Activated CD8-positive, alpha-beta T cell treated with anti-CD3 and anti-CD28 coated beads for 36 hours (primary cell): ENCODE results near the gene ABR. TPM values are rescaled to one million over a fixed set of nuclear protein-coding genes. Genes with fewer than 3 reads are reported as not detected.

ENCODE experiments used
- ATAC-seq: fragments of 200-7000 bp; cut with Tn5 transposase; one replicate; pipeline ENCODE4 v1.10.0; 2021; ENCODE audit warnings: mild to moderate bottlenecking, moderate library complexity
- CTCF ChIA-PET: fragments of 350-600 bp; sonication (Branson Sonifier 250); formaldehyde crosslinking; loops from one replicate; lab custom pipeline; 2021; ENCODE audit warnings: antibody characterized with exemption; lab: Charles Lee
- POLR2A ChIA-PET: fragments of 350-600 bp; sonication (Branson Sonifier 250); formaldehyde crosslinking; loops from one replicate; lab custom pipeline; 2021; ENCODE audit warnings: antibody characterized with exemption; lab: Charles Lee
- DNase-seq: peaks from one replicate; pipeline ENCODE4 v3.0.0-alpha.2; 2020
- H3K27ac Mint-ChIP-seq: one replicate; pipeline ENCODE4 v1.8.0; 2021; ENCODE audit warnings: mild to moderate bottlenecking, mixed read lengths
- H3K27me3 Mint-ChIP-seq: one replicate; pipeline ENCODE4 v1.8.0; 2021; ENCODE audit warnings: mixed read lengths
- H3K36me3 Mint-ChIP-seq: one replicate; pipeline ENCODE4 v1.8.0; 2021; ENCODE audit warnings: low read depth, mixed read lengths
- H3K4me1 Mint-ChIP-seq: one replicate; pipeline ENCODE4 v1.8.0; 2021; ENCODE audit warnings: low read depth, mixed read lengths
- H3K4me3 Mint-ChIP-seq: one replicate; pipeline ENCODE4 v1.8.0; 2021; ENCODE audit warnings: mild to moderate bottlenecking, moderate library complexity, mixed read lengths
- H3K9me3 Mint-ChIP-seq: one replicate; pipeline ENCODE4 v1.8.0; 2021; ENCODE audit warnings: mixed read lengths
- CTCF ChIP-seq: fragments of 200-600 bp; IDR thresholded peaks from one replicate; pipeline ENCODE4 v1.8.0; 2022; ENCODE audit warnings: antibody characterized with exemption, mild to moderate bottlenecking
- intact Hi-C: fragments of 100-400 bp; cut with micrococcal nuclease; formaldehyde crosslinking; loops from one replicate; pipeline ENCODE4 v1.10.0; 2022
- total RNA-seq, 2 experiments: library from RNA; stranded (reverse); gene quantifications; one replicate each; pipeline ENCODE4 v1.2.3, GENCODE V29; 2021

ABR gene
- total RNA-seq, 2 experiments from 2014 or later: 44.4 to 46.6 TPM

- no peaks in the 10 kb centered on the region for H3K9me3 Mint-ChIP-seq
- H3K4me3 Mint-ChIP-seq: no peak overlapping the region
- no peaks in the 10 kb centered on the region for H3K4me1 Mint-ChIP-seq
- no peaks in the 10 kb centered on the region for H3K27me3 Mint-ChIP-seq
- intact Hi-C loops: no loop called here
- POLR2A ChIA-PET: no interaction called here
- no peak for DNase-seq
- TF ChIP-seq CTCF: no peak
- CTCF ChIA-PET: interaction anchor here (1.1 to 2.3 kb wide), 2 partner anchors 20 to 37 kb away, joined by 4 to 7 read pairs; no protein-coding TSS in a partner anchor
- no peak for ATAC-seq
- no peak overlapping the region for H3K27ac Mint-ChIP-seq
- H3K36me3 Mint-ChIP-seq: no peaks in the 10 kb centered on the region
Observed at GRCh38 chr17:1019451-1019850, 160.3 kb downstream of the ABR start.

GRCh38 chr17:1018547-1018946, 161.2 kb downstream of the ABR start:
- no peaks in the 10 kb centered on the region for H3K9me3 Mint-ChIP-seq
- CTCF ChIA-PET: interaction anchor here (1.1 to 2.3 kb wide), 2 partner anchors 19 to 38 kb away, joined by 4 to 7 read pairs; no protein-coding TSS in a partner anchor

GRCh38 chr17:1013729-1014090, 166.1 kb downstream of the ABR start:
- no peak for TF ChIP-seq CTCF
- H3K4me1 Mint-ChIP-seq: no peaks in the 10 kb centered on the region
- H3K27me3 Mint-ChIP-seq: no peaks in the 10 kb centered on the region
- no peak overlapping the region for H3K4me3 Mint-ChIP-seq
- intact Hi-C loops: no loop called here
- no peak for DNase-seq
- ATAC-seq: no peak
- no peaks in the 10 kb centered on the region for H3K9me3 Mint-ChIP-seq
- ChIA-PET POLR2A (no interaction called here), CTCF (no interaction called here)
- H3K36me3 Mint-ChIP-seq: no peaks in the 10 kb centered on the region
- H3K27ac Mint-ChIP-seq: no peak overlapping the region

More at GRCh38 chr17:1018547-1018946, 161.2 kb downstream of the ABR start:
- intact Hi-C loops: no loop called here
- H3K36me3 Mint-ChIP-seq: no peaks in the 10 kb centered on the region
- no peak overlapping the region for H3K27ac Mint-ChIP-seq
- DNase-seq (no peak), ATAC-seq (no peak)
- H3K4me1 Mint-ChIP-seq: no peaks in the 10 kb centered on the region
- no peaks in the 10 kb centered on the region for H3K27me3 Mint-ChIP-seq
- POLR2A ChIA-PET: no interaction called here
- TF ChIP-seq CTCF: no peak
- H3K4me3 Mint-ChIP-seq: no peak overlapping the region

- DNase-seq: no peak
- no peaks in the 10 kb centered on the region for H3K4me1 Mint-ChIP-seq
- ATAC-seq: no peak
- intact Hi-C loops: no loop called here
- no peaks in the 10 kb centered on the region for H3K9me3 Mint-ChIP-seq
- no peak overlapping the region for H3K4me3 Mint-ChIP-seq
- no peak overlapping the region for H3K27ac Mint-ChIP-seq
- H3K36me3 Mint-ChIP-seq: no peaks in the 10 kb centered on the region
- CTCF ChIA-PET: no interaction called here
- no peak for TF ChIP-seq CTCF
- H3K27me3 Mint-ChIP-seq: no peaks in the 10 kb centered on the region
- POLR2A ChIA-PET: interaction anchor here (1.4 kb wide), 1 partner anchor 11 kb away, joined by 3 read pairs; no protein-coding TSS in a partner anchor
Observed at GRCh38 chr17:1012823-1013728, 166.7 kb downstream of the ABR start.
